ENCODE measurements around the gene BEST2.

DNA sequence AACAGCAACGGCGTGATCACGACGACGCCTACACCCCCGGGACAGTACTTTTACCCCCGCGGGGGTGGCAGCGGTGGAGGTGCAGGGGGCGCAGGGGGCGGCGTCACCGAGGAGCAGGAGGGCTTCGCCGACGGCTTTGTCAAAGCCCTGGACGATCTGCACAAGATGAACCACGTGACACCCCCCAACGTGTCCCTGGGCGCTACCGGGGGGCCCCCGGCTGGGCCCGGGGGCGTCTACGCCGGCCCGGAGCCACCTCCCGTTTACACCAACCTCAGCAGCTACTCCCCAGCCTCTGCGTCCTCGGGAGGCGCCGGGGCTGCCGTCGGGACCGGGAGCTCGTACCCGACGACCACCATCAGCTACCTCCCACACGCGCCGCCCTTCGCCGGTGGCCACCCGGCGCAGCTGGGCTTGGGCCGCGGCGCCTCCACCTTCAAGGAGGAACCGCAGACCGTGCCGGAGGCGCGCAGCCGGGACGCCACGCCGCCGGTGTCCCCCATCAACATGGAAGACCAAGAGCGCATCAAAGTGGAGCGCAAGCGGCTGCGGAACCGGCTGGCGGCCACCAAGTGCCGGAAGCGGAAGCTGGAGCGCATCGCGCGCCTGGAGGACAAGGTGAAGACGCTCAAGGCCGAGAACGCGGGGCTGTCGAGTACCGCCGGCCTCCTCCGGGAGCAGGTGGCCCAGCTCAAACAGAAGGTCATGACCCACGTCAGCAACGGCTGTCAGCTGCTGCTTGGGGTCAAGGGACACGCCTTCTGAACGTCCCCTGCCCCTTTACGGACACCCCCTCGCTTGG is 40.7 kb downstream of the BEST2 start:
- no peak for TF ChIP-seq ARNTL (CRISPR knock-in tag; IDR thresholded peaks at IDR 0.05; ENCODE audit: borderline replicate concordance, low read depth)
- TF ChIP-seq, protein P1, sequence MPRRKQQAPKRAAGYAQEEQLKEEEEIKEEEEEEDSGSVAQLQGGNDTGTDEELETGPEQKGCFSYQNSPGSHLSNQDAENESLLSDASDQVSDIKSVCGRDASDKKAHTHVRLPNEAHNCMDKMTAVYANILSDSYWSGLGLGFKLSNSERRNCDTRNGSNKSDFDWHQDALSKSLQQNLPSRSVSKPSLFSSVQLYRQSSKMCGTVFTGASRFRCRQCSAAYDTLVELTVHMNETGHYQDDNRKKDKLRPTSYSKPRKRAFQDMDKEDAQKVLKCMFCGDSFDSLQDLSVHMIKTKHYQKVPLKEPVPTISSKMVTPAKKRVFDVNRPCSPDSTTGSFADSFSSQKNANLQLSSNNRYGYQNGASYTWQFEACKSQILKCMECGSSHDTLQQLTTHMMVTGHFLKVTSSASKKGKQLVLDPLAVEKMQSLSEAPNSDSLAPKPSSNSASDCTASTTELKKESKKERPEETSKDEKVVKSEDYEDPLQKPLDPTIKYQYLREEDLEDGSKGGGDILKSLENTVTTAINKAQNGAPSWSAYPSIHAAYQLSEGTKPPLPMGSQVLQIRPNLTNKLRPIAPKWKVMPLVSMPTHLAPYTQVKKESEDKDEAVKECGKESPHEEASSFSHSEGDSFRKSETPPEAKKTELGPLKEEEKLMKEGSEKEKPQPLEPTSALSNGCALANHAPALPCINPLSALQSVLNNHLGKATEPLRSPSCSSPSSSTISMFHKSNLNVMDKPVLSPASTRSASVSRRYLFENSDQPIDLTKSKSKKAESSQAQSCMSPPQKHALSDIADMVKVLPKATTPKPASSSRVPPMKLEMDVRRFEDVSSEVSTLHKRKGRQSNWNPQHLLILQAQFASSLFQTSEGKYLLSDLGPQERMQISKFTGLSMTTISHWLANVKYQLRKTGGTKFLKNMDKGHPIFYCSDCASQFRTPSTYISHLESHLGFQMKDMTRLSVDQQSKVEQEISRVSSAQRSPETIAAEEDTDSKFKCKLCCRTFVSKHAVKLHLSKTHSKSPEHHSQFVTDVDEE (CRISPR knock-in tag; IDR thresholded peaks at IDR 0.05), result no peak
- no peak for TF ChIP-seq OSR1 (CRISPR knock-in tag; IDR thresholded peaks at IDR 0.05)
- TF ChIP-seq RARB (CRISPR knock-in tag; IDR thresholded peaks at IDR 0.05), result no peak
- TF ChIP-seq ESRRG (CRISPR knock-in tag; IDR thresholded peaks at IDR 0.05), result no peak
- TF ChIP-seq ZFP3 (CRISPR knock-in tag; IDR thresholded peaks at IDR 0.05), result no peak
- TF ChIP-seq, protein P2, sequence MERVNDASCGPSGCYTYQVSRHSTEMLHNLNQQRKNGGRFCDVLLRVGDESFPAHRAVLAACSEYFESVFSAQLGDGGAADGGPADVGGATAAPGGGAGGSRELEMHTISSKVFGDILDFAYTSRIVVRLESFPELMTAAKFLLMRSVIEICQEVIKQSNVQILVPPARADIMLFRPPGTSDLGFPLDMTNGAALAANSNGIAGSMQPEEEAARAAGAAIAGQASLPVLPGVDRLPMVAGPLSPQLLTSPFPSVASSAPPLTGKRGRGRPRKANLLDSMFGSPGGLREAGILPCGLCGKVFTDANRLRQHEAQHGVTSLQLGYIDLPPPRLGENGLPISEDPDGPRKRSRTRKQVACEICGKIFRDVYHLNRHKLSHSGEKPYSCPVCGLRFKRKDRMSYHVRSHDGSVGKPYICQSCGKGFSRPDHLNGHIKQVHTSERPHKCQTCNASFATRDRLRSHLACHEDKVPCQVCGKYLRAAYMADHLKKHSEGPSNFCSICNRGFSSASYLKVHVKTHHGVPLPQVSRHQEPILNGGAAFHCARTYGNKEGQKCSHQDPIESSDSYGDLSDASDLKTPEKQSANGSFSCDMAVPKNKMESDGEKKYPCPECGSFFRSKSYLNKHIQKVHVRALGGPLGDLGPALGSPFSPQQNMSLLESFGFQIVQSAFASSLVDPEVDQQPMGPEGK (CRISPR knock-in tag; IDR thresholded peaks at IDR 0.05; ENCODE audit: borderline replicate concordance), result no peak
- no peak for TF ChIP-seq ZC3H10 (CRISPR knock-in tag; IDR thresholded peaks at IDR 0.05)
